ENCODE measurements around the gene ANKS1A.

DNA sequence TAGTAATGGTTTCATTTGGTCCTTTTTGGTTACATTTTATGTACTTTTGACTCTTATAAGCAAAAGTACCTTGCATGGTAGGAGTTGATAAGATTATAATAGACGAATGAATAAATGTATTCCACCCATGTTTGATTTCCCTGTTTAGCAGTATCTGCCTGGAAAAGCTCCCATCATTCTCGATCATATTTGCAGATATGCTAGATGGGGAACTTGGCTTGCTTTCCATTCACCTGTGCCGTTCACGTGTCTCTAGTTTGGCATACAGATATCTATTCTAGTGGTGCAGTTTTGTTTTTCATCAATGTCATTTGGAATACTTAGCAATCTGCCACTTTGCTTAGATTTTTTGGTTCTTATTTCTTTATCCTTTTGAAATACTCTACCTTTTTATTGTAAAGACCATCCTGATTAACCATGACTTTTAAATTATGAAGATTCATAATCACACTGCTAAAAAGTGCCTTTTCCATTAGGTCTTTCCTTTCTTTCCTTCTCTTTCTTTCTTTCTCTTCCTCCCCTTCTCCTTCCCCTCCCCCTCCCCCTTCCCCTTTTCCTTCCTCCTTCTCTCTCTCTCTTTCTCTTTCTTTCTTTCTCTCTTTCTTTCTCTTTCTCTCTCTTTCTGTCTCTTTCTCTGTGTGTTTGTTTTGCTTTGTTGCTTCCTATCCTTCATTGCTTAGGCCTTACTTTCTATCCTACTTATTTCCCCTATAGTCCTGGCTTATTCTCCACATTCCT, 40.4 kb downstream of the ANKS1A start:
- TF ChIP-seq, protein P1, sequence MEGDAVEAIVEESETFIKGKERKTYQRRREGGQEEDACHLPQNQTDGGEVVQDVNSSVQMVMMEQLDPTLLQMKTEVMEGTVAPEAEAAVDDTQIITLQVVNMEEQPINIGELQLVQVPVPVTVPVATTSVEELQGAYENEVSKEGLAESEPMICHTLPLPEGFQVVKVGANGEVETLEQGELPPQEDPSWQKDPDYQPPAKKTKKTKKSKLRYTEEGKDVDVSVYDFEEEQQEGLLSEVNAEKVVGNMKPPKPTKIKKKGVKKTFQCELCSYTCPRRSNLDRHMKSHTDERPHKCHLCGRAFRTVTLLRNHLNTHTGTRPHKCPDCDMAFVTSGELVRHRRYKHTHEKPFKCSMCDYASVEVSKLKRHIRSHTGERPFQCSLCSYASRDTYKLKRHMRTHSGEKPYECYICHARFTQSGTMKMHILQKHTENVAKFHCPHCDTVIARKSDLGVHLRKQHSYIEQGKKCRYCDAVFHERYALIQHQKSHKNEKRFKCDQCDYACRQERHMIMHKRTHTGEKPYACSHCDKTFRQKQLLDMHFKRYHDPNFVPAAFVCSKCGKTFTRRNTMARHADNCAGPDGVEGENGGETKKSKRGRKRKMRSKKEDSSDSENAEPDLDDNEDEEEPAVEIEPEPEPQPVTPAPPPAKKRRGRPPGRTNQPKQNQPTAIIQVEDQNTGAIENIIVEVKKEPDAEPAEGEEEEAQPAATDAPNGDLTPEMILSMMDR (IDR thresholded peaks at IDR 0.05), result no peak
- no peak for TF ChIP-seq EP300 (IDR thresholded peaks at IDR 0.05)

Measured in ovary (tissue), 3 donors.